K562 (cell line): ENCODE results near the gene LRRIQ4. TPM values are rescaled to one million over a fixed set of nuclear protein-coding genes. Genes with fewer than 3 reads are reported as not detected.
A peak's percentile ranks its signal among the peaks of the same experiment; 100 is the strongest.

Experiments used
- CXXC5 ChIP-seq: fragments of 250-450 bp; sonication (Bioruptor Pico); IDR thresholded peaks from 2 replicates; pipeline ENCODE4 v1.8.0; 2022; ENCODE audit warnings: inconsistent platforms, mild to moderate bottlenecking, moderate library complexity
- HIVEP1 ChIP-seq: fragments of 250-450 bp; sonication (Bioruptor Pico); IDR thresholded peaks from 2 replicates; pipeline ENCODE4 v1.4.0; 2020; ENCODE audit warnings: mild to moderate bottlenecking
- HOXB6 ChIP-seq: fragments of 250-450 bp; sonication (Bioruptor Pico); IDR thresholded peaks from 2 replicates; pipeline ENCODE4 v1.5.1; 2022; ENCODE audit warnings: mild to moderate bottlenecking, borderline replicate concordance
- ID3 ChIP-seq, 2 experiments: fragments of 250-450 bp in 1 of 2; fragments of 450-650 bp in 1 of 2; sonication (Bioruptor Pico) in 1 of 2; IDR thresholded peaks; 2 replicates each; pipeline versions ENCODE4 v1.6.1 to v1.8.0; 2016 to 2021; ENCODE audit warnings: mild to moderate bottlenecking in 2 of 2, moderate library complexity in 2 of 2, missing compliant biosample characterization in 1 of 2, missing genetic modification characterization in 1 of 2
- MEF2A ChIP-seq: IDR thresholded peaks from 2 replicates; pipeline ENCODE4 v1.6.1; 2011; ENCODE audit warnings: low read depth, mild to moderate bottlenecking, low read length, moderate library complexity; ENCODE audit not compliant: control insufficient read depth
- NBN ChIP-seq: fragments of 450-650 bp; IDR thresholded peaks from 2 replicates; pipeline ENCODE4 v1.6.1; 2016; ENCODE audit warnings: low read depth, mild to moderate bottlenecking
- NFE2 ChIP-seq: IDR thresholded peaks from 2 replicates; pipeline ENCODE4 v1.6.1; 2014; ENCODE audit warnings: antibody characterized with exemption, low read depth
- NR2C2 ChIP-seq, 2 experiments: fragments of 200-800 bp in 1 of 2; sonication (Bioruptor generic) in 1 of 2; sonication (generic) in 1 of 2; formaldehyde crosslinking in 1 of 2; IDR thresholded peaks; 2 replicates each; pipeline versions ENCODE4 v1.6.1 to v1.8.0; 2016 to 2022; ENCODE audit warnings: mild to moderate bottlenecking in 1 of 2, missing compliant biosample characterization in 1 of 2, missing genetic modification characterization in 1 of 2, missing genetic modification reagents in 1 of 2
- RFX1 ChIP-seq: fragments of 450-650 bp; IDR thresholded peaks from 2 replicates; pipeline ENCODE4 v1.6.1; 2016; ENCODE audit warnings: mild to moderate bottlenecking, moderate library complexity
- SNRNP70 ChIP-seq: fragments of 200-400 bp; formaldehyde crosslinking; optimal IDR thresholded peaks from 2 replicates; pipeline ENCODE3; 2017; ENCODE audit warnings: low read depth, low read length
- TRIM25 ChIP-seq: fragments of 450-650 bp; IDR thresholded peaks from 2 replicates; pipeline ENCODE4 v1.7.0; 2016; ENCODE audit warnings: borderline replicate concordance
- UBTF ChIP-seq, 2 experiments: IDR thresholded peaks; 2 replicates each; pipeline ENCODE4 v1.6.1; 2012; ENCODE audit warnings: improper control_type of control experiment in 2 of 2, low read depth in 2 of 2, low read length in 2 of 2, borderline replicate concordance in 1 of 2
- ZC3H8 ChIP-seq: fragments of 450-650 bp; IDR thresholded peaks from 2 replicates; pipeline ENCODE4 v1.6.1; 2017
- ZKSCAN1 ChIP-seq: fragments of 150-350 bp; IDR thresholded peaks from 2 replicates; pipeline ENCODE4 v1.6.1; 2016; ENCODE audit warnings: low read depth, low read length
- ZNF561 ChIP-seq: fragments of 450-650 bp; formaldehyde crosslinking; conservative IDR thresholded peaks from 2 replicates; pipeline ENCODE4 v1.4.0; 2020; ENCODE audit warnings: mild to moderate bottlenecking, moderate library complexity
- ZNF583 ChIP-seq: fragments of 250-450 bp; sonication (Bioruptor Pico); IDR thresholded peaks from 2 replicates; pipeline ENCODE4 v1.4.0; 2020
- ZNF780A ChIP-seq: fragments of 250-450 bp; sonication (Bioruptor Pico); IDR thresholded peaks from 2 replicates; pipeline ENCODE4 v1.5.0; 2021; ENCODE audit warnings: mild to moderate bottlenecking
- ZSCAN32 ChIP-seq: fragments of 450-650 bp; formaldehyde crosslinking; IDR thresholded peaks from 2 replicates; pipeline ENCODE4 v1.4.0; 2020; ENCODE audit warnings: mild to moderate bottlenecking, moderate library complexity
- polyA plus RNA-seq, 8 experiments: library from polyadenylated mRNA; depleted of rRNA in 4 of 8; stranded (reverse) in 5 of 8; unstranded in 3 of 8; fragments of >200 nt; fragmentation: Nextera tagmentation in 2 of 8; fragmentation: Illumina TruSeq in 1 of 8; extraction: Ambion mirVana in 2 of 8; extraction: Trizol in 1 of 8; gene quantifications; 2 replicates each; pipeline versions ENCODE4 v1.2.1 to v1.2.3, GENCODE V29; 2011 to 2014; ENCODE audit warnings: inconsistent platforms in 1 of 8, missing spikeins in 1 of 8
- total RNA-seq, 7 experiments: library from RNA; depleted of rRNA in 6 of 7; stranded (reverse); fragments of >200 nt in 6 of 7; fragmentation: Illumina TruSeq in 2 of 7; extraction: Trizol in 2 of 7; gene quantifications; 2 replicates each; pipeline versions ENCODE4 v1.2.1 to v1.2.3, GENCODE V29; 2011 to 2021; ENCODE audit warnings: low replicate concordance in 1 of 7
- TF ChIP-seq, protein P1 (sequence below), 3 experiments: fragments of 200-800 bp in 1 of 3; sonication (Bioruptor generic) in 1 of 3; sonication (generic) in 1 of 3; formaldehyde crosslinking in 1 of 3; IDR thresholded peaks; 2 replicates each; pipeline versions ENCODE4 v1.6.1 to v1.8.0; 2016 to 2022; ENCODE audit warnings: mild to moderate bottlenecking in 2 of 3, missing compliant biosample characterization in 2 of 3, missing genetic modification characterization in 2 of 3, missing genetic modification reagents in 1 of 3
- TF ChIP-seq, protein P2 (sequence below): fragments of 200-800 bp; sonication (Bioruptor generic); IDR thresholded peaks from 2 replicates; pipeline ENCODE4 v1.6.1; 2017; ENCODE audit warnings: missing genetic modification characterization, missing compliant biosample characterization

Gene LRRIQ4
- total and polyA plus RNA-seq, 9 of the 15 experiments (the other 6 are each of a cell fraction or from before 2014, with no cell fraction given): not detected

DNA sequence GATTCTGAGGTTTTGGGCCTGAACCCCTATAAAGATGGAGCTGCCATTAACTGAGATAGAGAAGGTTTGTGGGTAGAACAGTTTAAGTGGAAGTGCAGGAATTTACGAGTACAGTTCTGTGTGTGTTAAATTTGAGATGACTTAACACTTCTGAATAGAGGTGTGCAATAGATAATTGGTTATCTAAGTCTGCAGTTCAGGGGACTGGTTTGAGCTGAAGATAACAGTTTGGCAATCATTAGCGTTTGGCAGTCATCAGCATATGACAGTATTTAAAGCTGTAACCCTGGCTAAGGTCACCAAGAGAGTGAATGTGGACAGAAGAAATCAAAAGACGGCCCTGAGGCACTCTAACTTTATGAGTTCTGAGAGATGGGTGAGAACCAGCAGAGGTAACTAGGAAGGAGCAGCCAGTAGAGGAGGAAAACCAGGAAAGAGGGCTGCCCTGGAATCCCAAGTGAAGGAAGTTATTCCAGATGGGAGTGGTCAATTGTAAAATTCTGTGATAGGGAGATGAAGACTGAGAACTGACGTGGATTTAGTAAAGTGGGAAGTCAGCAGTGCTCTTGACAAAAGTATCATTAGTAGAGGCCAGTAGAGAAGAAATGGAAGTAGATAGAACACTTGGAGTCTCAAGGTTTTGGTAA, 31.3 kb upstream of the LRRIQ4 start (continued):
- TF ChIP-seq, protein P1, sequence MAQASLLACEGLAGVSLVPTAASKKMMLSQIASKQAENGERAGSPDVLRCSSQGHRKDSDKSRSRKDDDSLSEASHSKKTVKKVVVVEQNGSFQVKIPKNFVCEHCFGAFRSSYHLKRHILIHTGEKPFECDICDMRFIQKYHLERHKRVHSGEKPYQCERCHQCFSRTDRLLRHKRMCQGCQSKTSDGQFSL (CRISPR knock-in tag; IDR thresholded peaks at IDR 0.05): no peak
- TF ChIP-seq, protein P1 (tag; IDR thresholded peaks at IDR 0.05): no peak
- TF ChIP-seq, protein P2, sequence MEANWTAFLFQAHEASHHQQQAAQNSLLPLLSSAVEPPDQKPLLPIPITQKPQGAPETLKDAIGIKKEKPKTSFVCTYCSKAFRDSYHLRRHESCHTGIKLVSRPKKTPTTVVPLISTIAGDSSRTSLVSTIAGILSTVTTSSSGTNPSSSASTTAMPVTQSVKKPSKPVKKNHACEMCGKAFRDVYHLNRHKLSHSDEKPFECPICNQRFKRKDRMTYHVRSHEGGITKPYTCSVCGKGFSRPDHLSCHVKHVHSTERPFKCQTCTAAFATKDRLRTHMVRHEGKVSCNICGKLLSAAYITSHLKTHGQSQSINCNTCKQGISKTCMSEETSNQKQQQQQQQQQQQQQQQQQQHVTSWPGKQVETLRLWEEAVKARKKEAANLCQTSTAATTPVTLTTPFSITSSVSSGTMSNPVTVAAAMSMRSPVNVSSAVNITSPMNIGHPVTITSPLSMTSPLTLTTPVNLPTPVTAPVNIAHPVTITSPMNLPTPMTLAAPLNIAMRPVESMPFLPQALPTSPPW: no peak
- TF ChIP-seq UBTF (IDR thresholded peaks at IDR 0.05; ENCODE audit: borderline replicate concordance in 1 of 2, low read depth in 2 of 2, low read length in 2 of 2): no peak
- no peak for TF ChIP-seq ID3 (CRISPR knock-in tag; IDR thresholded peaks at IDR 0.05)
- TF ChIP-seq ID3 (tag; IDR thresholded peaks at IDR 0.05): no peak
- no peak for TF ChIP-seq NR2C2 (CRISPR knock-in tag; IDR thresholded peaks at IDR 0.05)
- TF ChIP-seq NR2C2 (tag; IDR thresholded peaks at IDR 0.05): 0 out of 2 replicates have a peak, but pooled peaks have one; percentile 37
- no peak for TF ChIP-seq SNRNP70
- no peak for TF ChIP-seq ZNF780A
- peak; percentile 52 for TF ChIP-seq CXXC5
- TF ChIP-seq TRIM25: no peak
- no peak for TF ChIP-seq ZSCAN32 (CRISPR knock-in tag)
- TF ChIP-seq HOXB6 (CRISPR knock-in tag): no peak
- TF ChIP-seq MEF2A: no peak
- no peak for TF ChIP-seq ZC3H8
- no peak for TF ChIP-seq HIVEP1 (CRISPR knock-in tag)
- no peak for TF ChIP-seq ZNF561
- TF ChIP-seq NFE2: peak; percentile 85
- TF ChIP-seq ZKSCAN1: no peak
- TF ChIP-seq RFX1: no peak
- TF ChIP-seq NBN: no peak; the same call in 1 of the 2 replicates
- TF ChIP-seq ZNF583 (CRISPR knock-in tag): no peak
